K562 (cell line): ENCODE data around the gene COL11A2. TPM values are rescaled to one million over a fixed set of nuclear protein-coding genes. Genes with fewer than 3 reads are reported as not detected.

Experiments used
- ATAC-seq: fragments of 200-7000 bp; cut with Tn5 transposase; 3 replicates; pipeline ENCODE4 v1.9.1; 2020; ENCODE audit warnings: moderate library complexity
- BruUV-seq: library from RNA; stranded (reverse); fragments of 400-500 nt; replicated peaks from 2 replicates; lab custom pipeline; 2021; lab: Mats Ljungman, UMichigan
- CTCF ChIA-PET: fragments of 300-600 bp; formaldehyde crosslinking; extraction: SDS; loops from one replicate; lab custom pipeline; 2021; ENCODE audit warnings: low intra/inter-chr PET ratio; lab: Yijun Ruan, JAX
- POLR2A ChIA-PET: fragments of 300-600, 350-650 bp; sonication (Branson Sonifier 250); formaldehyde crosslinking; extraction: SDS; loops from one replicate; lab custom pipeline; 2021; ENCODE audit warnings: antibody characterized with exemption, inconsistent platforms; lab: Yijun Ruan, JAX
- DNase-seq, 4 experiments: peaks; one replicate each; pipeline versions ENCODE4 v3.0.0 to v3.0.0-alpha.2; 2011 to 2018; ENCODE audit warnings: low spot score in 3 of 4, mixed read lengths in 3 of 4; ENCODE audit errors: extremely low read depth in 1 of 4
- FAIRE-seq: peaks from 2 replicates; lab custom pipeline; 2011; peaks lifted over from hg19 to GRCh38; lab: Jason Lieb, UNC
- H2AFZ ChIP-seq: 2 replicates; pipeline ENCODE4 v1.6.0; 2011; ENCODE audit warnings: low read depth, low read length, control low read depth, inconsistent platforms
- H3K27ac ChIP-seq: fragments of 200-600 bp; 3 replicates; pipeline ENCODE4 v1.8.0; 2011; ENCODE audit warnings: low read depth, mild to moderate bottlenecking, control low read depth, inconsistent platforms, low read length, moderate library complexity, mixed read lengths; ENCODE audit errors: extremely low read depth
- H3K27me3 ChIP-seq, 2 experiments: fragments of 300-600 bp in 1 of 2; 2 replicates in 1 of 2; 3 replicates in 1 of 2; pipeline versions ENCODE4 v1.6.0 to v1.8.0; 2011; ENCODE audit warnings: inconsistent platforms in 2 of 2, low read length in 2 of 2, mild to moderate bottlenecking in 1 of 2, mixed read lengths in 1 of 2, moderate library complexity in 1 of 2; ENCODE audit not compliant: control insufficient read depth in 2 of 2, insufficient read depth in 2 of 2
- H3K36me3 ChIP-seq: fragments of 300-600 bp; 3 replicates; pipeline ENCODE4 v1.8.0; 2011; ENCODE audit warnings: mild to moderate bottlenecking, low read length, inconsistent platforms; ENCODE audit not compliant: control insufficient read depth, insufficient read depth
- H3K4me1 ChIP-seq, 2 experiments: fragments of 200-600 bp in 1 of 2; replicated peaks in 1 of 2; 2 replicates in 1 of 2; 3 replicates in 1 of 2; pipeline versions ENCODE4 v1.5.1 to v1.8.0; 2011; ENCODE audit warnings: inconsistent platforms in 2 of 2, low read length in 2 of 2, mild to moderate bottlenecking in 1 of 2, mixed read lengths in 1 of 2, moderate library complexity in 1 of 2; ENCODE audit not compliant: control insufficient read depth in 2 of 2, insufficient read depth in 2 of 2
- H3K4me2 ChIP-seq: 2 replicates; pipeline ENCODE4 v1.6.1; 2011; ENCODE audit warnings: low read length, control low read depth, inconsistent platforms, mixed read lengths; ENCODE audit not compliant: insufficient read depth
- H3K4me3 ChIP-seq: fragments of 200-600 bp; sonication (generic), shearing (Covaris generic); 2 replicates; pipeline ENCODE4 v1.5.1; 2016; ENCODE audit warnings: control low read depth, inconsistent platforms
- H3K79me2 ChIP-seq: fragments of 200-600 bp; 3 replicates; pipeline ENCODE4 v1.8.0; 2011; ENCODE audit warnings: low read length, inconsistent platforms; ENCODE audit not compliant: control insufficient read depth, insufficient read depth
- H3K9ac ChIP-seq, 2 experiments: 2 replicates each; pipeline versions ENCODE4 v1.6.0 to v1.6.1; 2011; ENCODE audit warnings: low read depth in 2 of 2, low read length in 2 of 2, control low read depth in 1 of 2, inconsistent platforms in 1 of 2, mild to moderate bottlenecking in 1 of 2, mixed read lengths in 1 of 2; ENCODE audit not compliant: insufficient read depth in 1 of 2
- H3K9me1 ChIP-seq: one replicate; pipeline ENCODE4 v1.6.0; 2011; ENCODE audit warnings: inconsistent platforms, mild to moderate bottlenecking, low read length, moderate library complexity; ENCODE audit not compliant: control insufficient read depth, insufficient read depth
- H3K9me3 ChIP-seq: replicated peaks from 2 replicates; pipeline ENCODE4 v1.5.1; 2011; ENCODE audit warnings: low read depth, low read length, inconsistent platforms; ENCODE audit not compliant: control insufficient read depth, insufficient read depth
- H4K20me1 ChIP-seq: replicated peaks from 2 replicates; pipeline ENCODE4 v1.6.1; 2011; ENCODE audit warnings: low read length, inconsistent platforms, mixed read lengths; ENCODE audit not compliant: control insufficient read depth, insufficient read depth
- TRIM25 ChIP-seq: fragments of 450-650 bp; IDR thresholded peaks from 2 replicates; pipeline ENCODE4 v1.7.0; 2016; ENCODE audit warnings: borderline replicate concordance
- WGBS: fragments of 100-300 bp; shearing (Covaris generic); methylation state at CpG from one replicate; pipeline ENCODE4 v1.1.6; 2016; ENCODE audit warnings: low coverage, mixed read lengths; ENCODE audit not compliant: insufficient coverage; ENCODE audit errors: missing lambda C conversion rate; 5-methylcytosine and 5-hydroxymethylcytosine counted together
- in situ Hi-C: fragments of 300-500 bp; cut with MboI; formaldehyde crosslinking; loops from 4 replicates; pipeline ENCODE4 v1.15.0; 2018; ENCODE audit warnings: inconsistent platforms, mixed read lengths
- intact Hi-C: fragments of 100-400 bp; cut with micrococcal nuclease; formaldehyde crosslinking; loops from 2 replicates; pipeline ENCODE4 v1.14.2; 2022
- polyA plus RNA-seq, 8 experiments: library from polyadenylated mRNA; depleted of rRNA in 4 of 8; stranded (reverse) in 5 of 8; unstranded in 3 of 8; fragments of >200 nt; fragmentation: Nextera tagmentation in 2 of 8; fragmentation: Illumina TruSeq in 1 of 8; extraction: Ambion mirVana in 2 of 8; extraction: Trizol in 1 of 8; gene quantifications; 2 replicates each; pipeline versions ENCODE4 v1.2.1 to v1.2.3, GENCODE V29; 2011 to 2014; ENCODE audit warnings: inconsistent platforms in 1 of 8, missing spikeins in 1 of 8
- total RNA-seq, 7 experiments: library from RNA; depleted of rRNA in 6 of 7; stranded (reverse); fragments of >200 nt in 6 of 7; fragmentation: Illumina TruSeq in 2 of 7; extraction: Trizol in 2 of 7; gene quantifications; 2 replicates each; pipeline versions ENCODE4 v1.2.1 to v1.2.3, GENCODE V29; 2011 to 2021; ENCODE audit warnings: low replicate concordance in 1 of 7

Gene COL11A2
- total and polyA plus RNA-seq, 9 of the 15 experiments (the other 6 are each of a cell fraction or from before 2014, with no cell fraction given): 0.04 to 0.35 (median 0.09) TPM; not detected in 1

GRCh38 chr6:33128318-33128717 is 63.9 kb downstream of the COL11A2 start:
- ATAC-seq (no peak), FAIRE-seq (no peak), DNase-seq (no peak)
- in situ Hi-C loops: no loop called here
- H3K4me2 ChIP-seq: no peak overlapping the region
- H3K9ac ChIP-seq: no peak overlapping the region
- no TSS peak for BruUV-seq
- no peak for TF ChIP-seq TRIM25
- ChIA-PET POLR2A (no interaction called here), CTCF (no interaction called here)
- H4K20me1 ChIP-seq: 0 out of 2 replicates have a peak, but pooled peaks cover 2% of the 10 kb centered on the region
- H3K4me1 ChIP-seq: no peaks in the 10 kb centered on the region
- H3K27ac ChIP-seq: no peak overlapping the region
- H3K27me3 ChIP-seq: peaks cover 1 to 27% of the 10 kb centered on the region in 2 experiments; a peak in 3 of 5 replicates
- no peaks in the 10 kb centered on the region for H3K79me2 ChIP-seq
- no peak overlapping the region for H2AFZ ChIP-seq
- no peaks in the 10 kb centered on the region for H3K9me1 ChIP-seq
- no peak overlapping the region for H3K4me3 ChIP-seq
- intact Hi-C loops: loop anchor here (10.0 kb wide), 1 partner anchor 296 kb away; the partner anchor contains the start of gene SYNGAP1
- 0% methylated on average over 3 of the region's 3 CpGs for WGBS
- H3K9me3 ChIP-seq: 0 out of 2 replicates have a peak, but pooled peaks cover 5% of the 10 kb centered on the region
- H3K36me3 ChIP-seq: no peaks in the 10 kb centered on the region
